GM19043 (cell line): Measurements from ENCODE around the gene KLF14.
"Not testable (repeated sequence)": the region's sequence is repeated elsewhere in the genome, so short reads cannot be mapped to it uniquely, and the experiment has no call there.

Experiments
- ATAC-seq: cut with Tn5 transposase; IDR thresholded peaks from one replicate; pipeline ENCODE4 v1.9.1; 2021; ENCODE audit warnings: low read depth; ENCODE audit not compliant: unreplicated experiment

KLF14 gene

DNA sequence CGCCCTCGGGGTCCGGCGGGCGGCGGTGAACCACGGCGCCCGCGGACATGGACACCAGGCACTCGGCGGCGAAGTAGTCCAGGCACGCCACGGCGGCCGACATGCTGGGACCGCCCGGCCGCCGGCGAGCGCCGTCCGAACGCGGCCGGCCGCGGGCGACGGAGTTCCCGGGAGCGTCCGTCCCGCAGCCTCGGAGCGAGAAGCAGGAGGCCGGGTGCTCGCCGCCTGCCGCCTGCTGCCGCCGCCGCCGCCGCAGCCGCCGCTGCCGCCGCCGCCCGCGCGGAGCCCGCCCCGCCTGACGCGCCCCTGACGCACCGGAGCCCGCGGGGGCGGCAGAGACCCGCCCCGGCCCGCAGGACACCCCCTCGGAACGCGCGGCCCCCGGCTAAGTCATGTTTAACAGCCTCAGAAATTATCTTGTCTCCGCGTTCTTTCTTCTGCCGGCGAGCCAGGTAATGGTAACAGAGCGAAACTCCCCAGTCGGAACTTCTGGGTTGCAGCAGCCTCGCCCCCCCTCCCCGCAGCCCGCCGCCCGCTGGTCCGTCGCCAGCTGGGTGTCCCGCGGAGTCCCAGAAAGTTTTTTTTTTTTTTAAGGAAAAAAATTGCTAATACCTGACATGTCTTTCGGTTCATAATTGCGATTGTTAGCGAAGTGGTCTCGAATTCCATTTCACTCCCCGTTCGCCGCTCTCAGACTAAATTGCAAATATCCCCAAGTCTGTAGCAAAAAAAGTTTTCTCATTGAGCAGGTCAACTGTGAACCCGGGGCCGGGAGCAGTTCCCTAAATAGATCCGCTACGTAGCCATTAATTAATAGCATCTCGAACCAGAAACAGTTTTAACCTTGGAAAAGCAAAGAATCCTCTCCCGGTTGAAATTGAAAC, at the start of gene KLF14:
Gene KLF14, minus strand, starts transcription at position 277 of the 884 bp plus-strand sequence. Its CDS starts 174 bp downstream, at position 103.
- ATAC-seq = no peak

DNA sequence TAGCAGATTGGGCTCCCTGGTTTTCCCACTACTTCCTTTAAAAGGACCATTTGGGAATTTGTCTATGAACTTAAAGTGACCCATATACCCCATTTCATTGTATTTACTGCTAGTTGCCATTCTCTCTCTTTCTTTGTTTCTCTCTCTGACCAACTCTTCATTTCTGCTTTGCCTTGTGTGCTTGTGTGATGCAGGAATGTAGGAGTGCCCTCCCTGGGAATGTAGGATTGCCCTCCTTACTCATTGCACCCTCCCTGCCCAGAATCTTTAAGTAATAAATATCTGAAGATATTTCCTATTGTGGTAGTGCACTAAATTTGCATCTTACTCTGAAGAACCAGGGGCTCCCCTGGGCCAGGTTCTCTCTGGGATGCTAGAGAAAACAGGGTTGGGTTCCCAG, 47.3 kb upstream of the KLF14 start:
- ATAC-seq = no peak

DNA sequence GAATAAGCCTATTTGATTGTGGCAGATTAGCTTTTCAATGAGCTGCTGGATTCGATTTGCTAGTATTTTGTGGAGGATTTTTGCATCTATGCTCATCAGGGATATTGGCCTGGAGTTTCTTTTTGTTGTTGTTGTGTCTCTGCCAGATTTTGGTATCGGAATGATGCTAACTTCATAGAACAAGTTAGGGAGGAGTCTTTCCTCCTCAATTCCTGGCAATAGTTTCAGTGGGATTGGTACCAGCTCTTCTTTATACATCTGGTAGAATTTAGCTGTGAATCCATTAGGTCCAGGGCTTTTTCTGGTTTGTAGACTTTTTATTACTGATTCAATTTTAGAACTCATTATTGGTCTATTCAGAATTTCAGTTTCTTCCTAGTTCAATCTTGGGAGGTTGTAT, 43.4 kb upstream of the KLF14 start:
- ATAC-seq = no peak

DNA sequence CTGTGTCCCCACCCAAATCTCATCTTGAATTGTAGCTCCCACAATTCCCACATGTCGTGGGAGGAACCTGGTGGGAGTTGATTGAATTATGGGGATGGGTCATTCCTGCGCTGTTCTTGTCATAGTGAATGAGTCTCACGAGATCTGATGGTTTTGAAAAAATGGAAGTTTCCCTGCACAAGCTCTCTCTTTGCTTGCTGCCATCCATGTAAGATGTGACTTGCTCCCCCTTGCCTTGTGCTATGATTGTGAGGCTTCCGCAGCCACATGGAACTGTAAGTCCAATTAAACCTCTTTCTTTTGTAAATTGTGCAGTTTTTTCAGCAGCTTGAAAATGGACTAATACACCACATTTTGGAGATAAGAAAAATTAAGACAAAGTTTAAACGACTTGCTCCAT, 38.4 kb upstream of the KLF14 start:
- not testable (repeated sequence) for ATAC-seq

DNA sequence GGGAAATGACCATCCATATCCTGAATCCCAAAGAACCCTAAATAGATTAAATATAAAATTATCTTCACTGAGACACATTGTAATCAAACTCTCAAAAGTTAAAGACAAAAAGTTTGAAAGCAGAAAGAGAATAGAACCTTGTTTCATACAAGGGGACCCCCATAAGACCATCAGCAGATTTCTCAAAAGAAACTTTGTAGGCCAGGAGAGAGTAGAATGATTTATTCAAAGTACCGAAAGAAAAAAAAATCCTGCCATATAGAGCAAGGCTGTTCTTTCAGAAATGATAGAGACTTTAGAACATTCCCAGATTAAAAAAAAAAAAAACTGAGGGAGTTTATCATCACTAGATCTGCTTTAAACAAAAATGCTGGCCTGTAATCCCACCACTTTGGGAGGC, 34.8 kb upstream of the KLF14 start:
- ATAC-seq = no peak

DNA sequence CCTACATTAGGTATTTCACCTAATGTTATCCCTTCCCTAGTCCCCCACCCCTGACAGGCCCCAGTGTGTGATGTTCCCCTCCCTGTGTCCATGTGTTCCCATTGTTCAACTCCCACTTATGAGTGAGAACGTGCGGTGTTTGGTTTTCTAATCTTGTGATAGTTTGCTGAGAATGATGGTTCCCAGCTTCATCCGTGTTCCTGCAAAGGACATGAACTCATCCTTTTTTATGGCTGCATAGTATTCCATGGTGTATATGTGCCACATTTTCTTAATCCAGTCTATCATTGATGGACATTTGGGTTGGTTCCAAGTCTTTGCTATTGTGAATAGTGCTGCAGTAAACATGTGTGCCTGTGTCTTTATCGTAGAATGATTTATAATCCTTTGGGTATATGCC, 30.6 kb upstream of the KLF14 start:
- ATAC-seq = not testable (repeated sequence)

DNA sequence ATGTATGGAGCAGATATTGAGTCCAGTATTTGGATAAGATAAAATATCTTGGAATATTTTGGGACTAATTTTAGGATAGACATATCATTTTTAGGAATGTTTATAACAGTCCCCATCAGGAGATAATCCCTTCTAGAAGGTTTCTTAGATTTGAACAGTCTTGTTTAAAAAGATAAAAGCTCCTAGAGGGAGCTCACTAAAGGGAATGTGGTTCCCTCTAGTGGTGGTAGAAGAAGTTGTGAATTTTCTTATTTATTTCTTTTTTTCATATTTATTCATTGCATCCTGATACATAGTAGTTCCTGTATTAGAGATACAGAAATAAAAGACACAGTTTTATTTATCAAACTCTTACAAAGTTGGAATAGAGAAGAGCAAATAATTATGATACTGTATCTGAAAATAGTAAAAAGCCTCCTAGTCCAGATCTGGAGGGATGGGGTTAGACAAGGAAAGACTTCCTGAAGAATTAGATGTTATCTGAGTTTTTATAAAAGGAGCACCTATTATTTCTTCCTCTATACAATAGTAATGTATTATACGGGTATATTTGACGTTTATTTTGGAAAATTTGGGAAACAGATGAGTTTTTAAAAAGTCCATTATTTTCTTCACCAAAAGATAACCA, 24.5 kb upstream of the KLF14 start:
- ATAC-seq = no peak

DNA sequence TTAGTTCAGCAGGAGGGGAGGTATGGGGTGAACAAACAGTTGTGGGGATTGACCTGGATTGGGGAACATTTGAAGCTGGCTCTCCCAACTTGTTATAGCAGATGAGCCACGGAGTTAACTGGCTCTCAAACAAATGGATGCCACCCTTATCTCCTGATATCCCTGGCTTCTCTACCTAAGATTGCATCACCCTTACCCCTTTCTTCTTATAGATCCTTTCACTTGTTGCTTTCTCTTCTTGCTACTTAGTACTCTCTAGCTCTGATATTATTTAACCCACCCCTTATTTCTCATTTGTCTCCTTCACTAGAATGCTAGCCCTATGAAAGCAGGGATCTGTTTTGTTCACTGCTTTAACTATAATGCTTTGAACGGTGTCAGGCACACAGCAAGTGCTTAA, 22.3 kb upstream of the KLF14 start:
- ATAC-seq = no peak

DNA sequence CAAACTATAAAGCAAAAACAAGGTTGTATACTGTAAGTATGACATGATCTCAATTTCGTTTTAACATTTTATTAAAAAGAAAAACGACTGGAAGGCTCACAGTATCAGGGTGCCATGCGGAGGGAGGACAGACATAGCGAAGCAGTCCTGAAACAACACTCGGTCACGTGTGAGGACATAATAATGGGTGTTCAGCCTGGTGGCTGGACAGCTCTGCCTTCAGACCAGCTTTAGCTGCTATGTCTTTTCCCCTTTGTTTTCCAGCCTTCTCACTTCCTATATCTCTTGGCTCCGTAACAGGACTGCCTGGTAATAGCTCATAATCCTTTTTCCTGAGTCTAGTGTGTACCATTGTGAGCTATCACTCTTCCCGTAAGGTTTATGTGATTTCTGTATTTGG, 18.4 kb upstream of the KLF14 start:
- ATAC-seq = no peak

DNA sequence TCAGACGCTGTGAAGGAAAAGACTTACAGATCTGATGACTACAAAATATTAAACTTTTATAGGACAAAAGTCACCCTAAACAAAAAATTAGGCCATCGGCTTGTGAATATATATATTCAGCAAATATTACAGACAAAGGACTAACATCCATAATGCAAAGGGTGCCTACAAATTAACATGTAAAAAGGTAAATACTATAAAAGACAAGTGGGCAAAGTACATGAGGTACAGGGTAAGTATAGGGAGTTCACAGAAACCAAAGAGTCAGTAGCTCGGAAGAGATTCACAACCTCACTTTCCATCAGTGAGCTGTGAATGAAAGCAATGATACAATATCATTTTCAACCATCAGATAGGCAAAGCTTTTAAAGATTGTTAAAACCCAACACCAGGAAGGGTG, 16.7 kb upstream of the KLF14 start:
- no peak for ATAC-seq

DNA sequence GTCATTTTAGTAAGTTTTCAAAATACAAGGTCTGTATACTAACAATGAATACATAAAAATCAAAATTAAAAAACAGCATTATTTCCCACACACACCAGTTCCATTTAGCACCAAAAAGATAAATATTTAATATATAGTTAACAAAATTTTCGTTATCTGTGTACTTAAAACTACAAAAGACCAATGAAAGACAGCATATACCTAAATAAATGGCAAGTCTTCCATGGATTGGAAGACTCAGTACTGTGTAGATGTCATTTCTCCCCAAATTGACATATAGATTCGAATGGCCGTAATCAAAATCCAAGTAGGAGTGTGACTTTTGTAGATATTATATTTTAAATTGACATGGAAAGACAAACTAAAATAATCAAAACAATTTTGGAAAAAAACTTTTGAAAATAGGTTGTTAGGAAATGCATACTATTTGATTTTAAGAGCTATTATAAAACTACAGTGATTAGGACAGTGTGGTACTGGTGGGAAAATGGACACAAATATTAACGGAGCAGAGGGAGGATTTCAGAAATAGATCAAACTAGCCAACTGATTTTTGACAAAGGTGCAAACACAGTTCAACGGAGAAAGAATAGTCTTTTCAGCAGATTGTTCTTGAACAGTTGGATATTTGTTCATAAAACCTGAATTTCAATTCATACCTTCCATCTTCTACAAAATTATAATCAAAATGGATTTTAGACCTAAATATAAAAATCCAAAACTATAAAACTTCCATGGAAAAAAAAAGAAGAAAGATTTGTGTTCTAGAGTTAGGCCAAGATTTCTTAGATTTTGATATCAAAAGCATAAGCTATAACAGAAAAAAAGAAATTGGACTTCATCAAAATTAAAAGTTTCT, 14.8 kb upstream of the KLF14 start:
- no peak for ATAC-seq

DNA sequence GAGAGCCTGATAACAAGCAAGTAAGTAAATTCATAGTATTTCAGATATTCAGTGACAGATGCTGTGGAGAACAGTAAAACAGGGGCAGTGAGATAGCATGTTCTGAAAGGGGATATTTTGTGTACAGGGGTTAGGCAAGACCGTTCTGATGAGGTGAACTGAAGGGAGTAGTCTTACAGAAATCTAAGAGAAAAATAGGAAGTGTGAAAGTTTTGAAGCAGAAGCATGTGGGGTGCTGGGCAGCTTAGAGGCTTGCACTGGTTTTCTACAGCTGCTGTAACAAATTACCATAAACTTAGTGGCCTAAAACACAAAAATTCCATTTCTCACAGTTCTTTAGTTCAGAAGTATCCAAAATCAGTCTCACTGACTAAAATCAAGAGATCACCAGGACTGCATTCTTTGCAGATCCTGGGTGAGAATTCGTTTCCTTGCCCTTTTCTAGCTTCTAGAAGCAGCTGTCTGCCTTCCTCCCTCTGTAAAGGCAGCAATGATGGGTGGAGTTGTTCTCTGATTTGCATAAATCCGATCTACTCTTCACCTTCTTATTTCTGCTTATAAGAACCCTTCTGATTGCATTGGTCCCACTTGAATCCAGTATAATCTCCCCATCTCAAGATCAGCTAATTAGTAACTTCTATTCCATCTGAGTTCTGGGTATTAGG, 7.5 kb upstream of the KLF14 start:
- no peak for ATAC-seq

DNA sequence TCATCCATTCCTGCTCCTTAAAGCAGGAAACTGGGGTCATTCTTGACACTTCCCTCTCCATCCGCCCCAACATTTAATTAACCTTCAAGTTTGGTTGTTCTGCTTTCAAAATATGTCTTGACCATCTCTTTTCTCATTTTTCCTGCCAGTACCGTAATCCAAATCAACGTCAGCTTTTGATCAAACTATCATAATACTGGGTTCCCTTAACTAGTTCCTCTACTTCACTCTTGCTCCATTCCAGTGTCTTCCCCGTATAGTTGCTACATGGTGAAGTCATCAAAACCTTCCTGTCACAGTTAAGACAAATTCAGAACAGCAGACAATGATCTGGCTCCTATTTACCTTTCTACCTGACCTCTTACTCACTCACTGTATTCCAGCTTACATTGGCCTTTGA, 6.6 kb upstream of the KLF14 start:
- ATAC-seq = no peak

DNA sequence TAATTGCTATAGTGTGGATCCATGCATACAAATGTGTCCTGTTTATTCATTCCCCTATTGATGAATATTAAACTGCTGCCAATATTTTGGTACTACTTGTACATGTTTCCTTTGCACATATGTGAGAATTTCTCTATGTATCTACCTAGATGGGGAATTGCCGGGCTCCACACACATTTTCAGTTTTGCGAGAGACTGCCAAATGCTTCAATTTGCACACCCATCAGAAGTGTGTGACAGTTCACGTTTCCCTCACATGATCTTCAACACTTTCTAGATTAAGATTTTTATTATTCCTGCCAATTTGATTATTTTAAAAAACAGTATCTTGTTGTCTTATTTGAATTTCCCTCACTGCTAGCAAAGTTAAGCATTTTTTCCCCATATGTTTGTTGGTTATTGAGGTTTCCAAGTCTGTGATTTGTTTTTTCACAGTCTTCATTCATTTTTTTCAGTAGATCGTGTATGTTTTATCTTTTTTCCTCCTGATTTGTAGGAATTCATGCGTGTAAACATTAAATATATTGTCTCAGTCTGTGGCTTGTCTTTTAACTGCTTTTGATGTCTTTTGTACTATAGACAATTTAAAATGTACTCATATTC, 2.4 kb upstream of the KLF14 start:
- no peak for ATAC-seq

DNA sequence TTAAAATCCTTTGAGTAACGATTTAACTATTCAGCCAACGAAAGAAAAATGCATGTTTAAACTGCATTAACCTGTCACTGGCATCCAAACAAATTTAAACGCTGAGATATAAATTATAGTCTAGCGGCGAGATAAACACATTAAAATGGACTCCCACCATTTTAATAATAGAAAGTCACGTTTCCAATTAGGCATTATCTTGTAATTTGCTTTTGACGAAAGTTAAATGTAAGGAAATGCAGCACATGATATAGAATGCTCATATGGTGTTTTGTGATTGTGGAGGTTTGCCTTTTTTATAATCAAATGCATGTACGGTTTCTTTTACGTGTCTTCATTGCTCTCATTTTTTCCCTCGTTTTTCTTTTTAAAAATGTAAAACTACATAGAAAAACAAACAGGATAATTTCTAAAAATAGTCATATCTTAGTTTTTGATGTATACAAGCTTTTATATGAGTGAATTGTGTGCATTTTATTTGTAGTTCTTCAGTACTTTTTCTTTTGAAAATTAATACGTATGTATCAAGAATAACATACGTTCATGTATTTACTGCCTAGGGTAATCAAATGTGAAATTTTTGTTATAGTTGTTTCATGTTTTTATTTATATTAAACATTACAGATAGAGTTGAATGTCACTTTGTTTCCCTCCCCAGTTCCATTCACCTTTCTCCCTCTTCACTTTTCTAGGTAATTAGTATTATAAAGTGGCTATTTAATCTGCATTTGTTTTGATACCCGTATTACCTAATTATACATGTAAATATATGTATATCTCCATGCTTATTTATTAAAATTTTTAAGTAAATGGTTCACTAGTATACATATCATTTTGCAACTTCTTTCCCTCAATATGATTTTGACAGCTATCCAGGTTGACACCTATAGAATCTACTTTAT, 1.1 kb upstream of the KLF14 start:
- no peak for ATAC-seq

DNA sequence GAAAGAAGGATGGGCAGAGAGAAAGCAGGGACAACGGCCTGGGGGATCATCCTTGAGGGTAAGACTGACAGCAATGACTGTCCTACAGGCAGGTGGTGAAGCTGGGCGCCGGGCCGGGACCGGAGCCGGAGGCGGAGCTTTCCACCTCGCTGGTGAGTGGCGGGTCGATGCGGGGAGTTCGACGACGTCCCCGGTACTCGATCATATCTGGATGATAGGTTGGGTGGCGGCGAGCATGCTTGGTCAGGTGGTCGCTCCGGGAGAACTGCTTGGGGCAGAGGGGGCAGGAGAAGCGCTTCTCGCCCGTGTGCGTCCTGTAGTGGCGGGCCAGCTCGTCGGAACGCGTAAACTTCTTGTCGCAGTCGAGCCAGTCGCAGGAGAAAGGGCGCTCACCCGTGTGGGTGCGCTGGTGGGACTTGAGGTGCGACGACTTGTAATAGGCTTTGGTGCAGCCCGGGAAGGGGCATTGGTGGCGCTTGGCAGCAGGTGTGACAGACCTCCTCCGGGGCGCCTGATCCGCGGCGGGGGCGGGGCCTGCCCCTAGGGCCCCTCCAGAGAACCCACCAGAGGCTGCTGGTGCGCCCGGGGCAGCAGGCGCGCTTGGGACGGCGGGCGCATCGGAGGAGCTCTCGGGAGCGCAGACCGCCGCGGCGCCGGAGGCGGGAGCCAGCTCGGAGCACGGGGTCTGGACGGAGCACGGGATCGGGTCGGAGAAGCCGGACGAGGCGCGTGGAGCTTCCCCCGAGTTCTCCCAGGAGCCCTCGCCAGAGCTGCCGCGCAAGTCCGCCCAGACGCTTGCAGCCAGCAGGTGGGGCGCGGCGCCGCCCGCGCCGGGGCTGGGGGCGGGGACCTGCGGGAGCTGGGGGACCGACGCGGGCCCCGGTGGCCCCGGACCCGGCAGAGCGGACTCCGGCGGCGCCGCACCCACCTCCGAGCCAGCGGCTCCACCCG, 752 bp downstream of the KLF14 start:
- no peak for ATAC-seq

DNA sequence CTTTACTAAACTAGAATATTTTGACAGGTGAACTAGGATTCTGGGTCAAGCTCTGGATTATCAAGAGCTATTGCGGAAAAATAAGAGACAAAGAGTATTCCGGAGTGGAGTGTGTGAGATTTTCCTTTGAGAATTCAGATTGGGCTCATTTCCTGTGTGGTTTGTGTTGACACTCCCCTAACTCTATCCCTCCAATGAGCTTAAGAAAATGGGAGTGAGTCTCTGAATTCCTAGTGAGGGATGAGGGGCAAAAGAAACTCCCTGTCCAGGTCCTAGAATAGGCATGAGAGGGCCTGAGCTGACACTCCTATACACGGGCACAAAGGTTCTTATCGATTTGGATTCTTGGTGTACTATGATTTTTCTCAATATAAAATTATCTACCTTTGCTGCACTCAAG, 10.2 kb downstream of the KLF14 start:
- ATAC-seq = no peak
